WERI-Rb-1 (cell line): ENCODE results near the gene TRIM7.
"Not testable (repeated sequence)": the region's sequence is repeated elsewhere in the genome, so short reads cannot be mapped to it uniquely, and the experiment has no call there.

Source experiments
- DNase-seq: peaks from one replicate; pipeline ENCODE4 v3.0.0-alpha.2; 2020
- H3K27ac ChIP-seq: fragments of 250-450 bp; sonication (Bioruptor Pico); 2 replicates; pipeline ENCODE4 v1.5.1; 2020; ENCODE audit warnings: mild to moderate bottlenecking, moderate library complexity
- H3K27me3 ChIP-seq: fragments of 250-450 bp; sonication (Bioruptor Pico); 2 replicates; pipeline ENCODE4 v1.5.1; 2021; ENCODE audit warnings: mild to moderate bottlenecking, low read depth, moderate library complexity; ENCODE audit not compliant: insufficient read depth, severe bottlenecking
- H3K36me3 ChIP-seq: fragments of 250-450 bp; sonication (Bioruptor Pico); 2 replicates; pipeline ENCODE4 v1.5.1; 2020; ENCODE audit warnings: mild to moderate bottlenecking, moderate library complexity
- H3K4me3 ChIP-seq: 2 replicates; pipeline ENCODE4 v1.5.1; 2011; ENCODE audit warnings: low read depth, mild to moderate bottlenecking, control low read depth, low read length
- H3K9me3 ChIP-seq: fragments of 250-450 bp; sonication (Bioruptor Pico); 2 replicates; pipeline ENCODE4 v1.5.1; 2021; ENCODE audit warnings: mild to moderate bottlenecking, moderate library complexity; ENCODE audit not compliant: severe bottlenecking
- TF ChIP-seq, protein P1 (sequence below): IDR thresholded peaks from 2 replicates; pipeline ENCODE4 v1.5.1; 2011; ENCODE audit warnings: low read depth, mild to moderate bottlenecking, control low read depth, inconsistent platforms, low read length

Gene TRIM7

GRCh38 chr5:181217111-181217802 is 12.3 kb upstream of the TRIM7 start:
- Histone ChIP-seq H3K9me3 (no peaks in the 10 kb centered on the region), H3K36me3 (no peaks in the 10 kb centered on the region), H3K27me3 (no peaks in the 10 kb centered on the region), H3K4me3 (peak overlapping the region; percentile 54), H3K27ac (no peak overlapping the region)
- TF ChIP-seq, protein P1, sequence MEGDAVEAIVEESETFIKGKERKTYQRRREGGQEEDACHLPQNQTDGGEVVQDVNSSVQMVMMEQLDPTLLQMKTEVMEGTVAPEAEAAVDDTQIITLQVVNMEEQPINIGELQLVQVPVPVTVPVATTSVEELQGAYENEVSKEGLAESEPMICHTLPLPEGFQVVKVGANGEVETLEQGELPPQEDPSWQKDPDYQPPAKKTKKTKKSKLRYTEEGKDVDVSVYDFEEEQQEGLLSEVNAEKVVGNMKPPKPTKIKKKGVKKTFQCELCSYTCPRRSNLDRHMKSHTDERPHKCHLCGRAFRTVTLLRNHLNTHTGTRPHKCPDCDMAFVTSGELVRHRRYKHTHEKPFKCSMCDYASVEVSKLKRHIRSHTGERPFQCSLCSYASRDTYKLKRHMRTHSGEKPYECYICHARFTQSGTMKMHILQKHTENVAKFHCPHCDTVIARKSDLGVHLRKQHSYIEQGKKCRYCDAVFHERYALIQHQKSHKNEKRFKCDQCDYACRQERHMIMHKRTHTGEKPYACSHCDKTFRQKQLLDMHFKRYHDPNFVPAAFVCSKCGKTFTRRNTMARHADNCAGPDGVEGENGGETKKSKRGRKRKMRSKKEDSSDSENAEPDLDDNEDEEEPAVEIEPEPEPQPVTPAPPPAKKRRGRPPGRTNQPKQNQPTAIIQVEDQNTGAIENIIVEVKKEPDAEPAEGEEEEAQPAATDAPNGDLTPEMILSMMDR: no peak
- peak; percentile 46 for DNase-seq

DNA sequence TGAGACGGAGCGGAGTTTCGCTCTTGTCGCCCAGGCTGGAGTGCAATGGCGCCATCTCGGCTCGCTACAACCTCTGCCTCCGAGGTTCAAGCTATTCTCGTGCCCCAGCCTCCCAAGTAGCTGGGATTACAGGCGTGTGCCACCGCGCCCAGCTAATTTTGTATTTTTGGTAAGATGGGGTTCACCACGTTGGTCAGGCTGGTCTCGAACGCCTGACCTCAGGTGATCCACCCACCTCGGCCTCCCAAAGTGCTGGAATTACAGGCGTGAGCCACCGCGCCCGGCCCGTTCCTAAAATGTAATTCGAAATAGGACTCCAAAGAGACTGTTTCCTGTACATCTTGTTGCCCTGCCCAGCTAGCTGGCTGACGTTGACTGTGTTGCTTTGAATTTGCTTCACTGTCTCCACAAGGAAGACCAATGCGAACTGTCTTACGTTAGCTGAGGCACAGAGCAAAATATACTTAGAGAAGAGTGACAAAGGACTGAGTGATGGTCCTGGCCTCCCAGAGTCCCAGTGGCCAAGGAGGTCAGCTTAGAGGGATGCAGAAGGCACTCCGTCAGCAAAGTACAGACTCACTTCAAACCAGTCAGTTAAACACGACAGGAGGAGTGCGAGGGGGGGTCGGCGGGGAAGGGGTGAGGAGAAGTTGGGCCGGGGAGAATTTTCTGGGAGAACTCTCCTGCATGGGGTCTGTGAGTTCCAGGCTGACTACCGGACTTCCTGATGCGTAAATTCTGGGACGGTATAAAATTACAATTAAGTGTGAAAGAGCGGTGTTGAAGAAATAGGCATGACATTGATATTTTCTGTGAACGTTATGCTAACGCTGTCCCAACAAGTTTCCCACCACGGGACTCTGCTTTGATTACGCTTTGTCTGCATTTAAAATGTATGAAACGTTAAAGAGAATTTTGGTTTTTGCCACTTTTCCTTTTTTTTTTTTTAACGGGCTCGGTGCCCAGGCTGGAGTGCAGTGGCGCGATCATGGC is 11.3 kb upstream of the TRIM7 start:
- Histone ChIP-seq H3K9me3 (no peaks in the 10 kb centered on the region), H3K27me3 (no peaks in the 10 kb centered on the region), H3K4me3 (peak overlapping the region; percentile 54), H3K36me3 (no peaks in the 10 kb centered on the region), H3K27ac (no peak overlapping the region)
- TF ChIP-seq, protein P1: no peak
- no peak for DNase-seq

GRCh38 chr5:181214249-181214648 is 9.3 kb upstream of the TRIM7 start:
- not testable (repeated sequence) for H3K9me3 ChIP-seq, H3K27ac ChIP-seq, DNase-seq, H3K27me3 ChIP-seq, H3K4me3 ChIP-seq, H3K36me3 ChIP-seq

DNA sequence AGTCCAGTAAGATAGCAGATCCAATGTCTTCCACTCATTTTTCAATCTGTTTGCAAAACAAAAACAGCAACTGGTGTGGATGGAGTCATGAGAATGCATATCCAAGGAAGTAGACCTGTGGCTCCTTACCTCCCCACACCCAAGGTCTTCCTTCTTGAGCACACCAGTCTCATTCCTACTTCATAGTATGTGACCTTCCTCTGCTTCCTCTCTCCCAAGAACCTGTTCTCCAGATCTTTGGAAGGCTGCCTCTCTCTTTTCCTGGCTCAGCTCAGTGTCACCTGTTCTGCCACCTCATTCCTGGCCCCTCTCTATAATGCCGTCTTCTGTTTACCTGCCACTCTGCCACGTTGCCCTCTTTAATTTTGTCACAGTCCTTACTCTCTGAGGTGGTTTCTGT is 7.9 kb upstream of the TRIM7 start:
- Histone ChIP-seq H3K4me3 (no peak overlapping the region), H3K36me3 (no peaks in the 10 kb centered on the region), H3K27ac (no peak overlapping the region), H3K27me3 (no peaks in the 10 kb centered on the region), H3K9me3 (no peaks in the 10 kb centered on the region)
- TF ChIP-seq, protein P1: no peak
- DNase-seq: no peak

DNA sequence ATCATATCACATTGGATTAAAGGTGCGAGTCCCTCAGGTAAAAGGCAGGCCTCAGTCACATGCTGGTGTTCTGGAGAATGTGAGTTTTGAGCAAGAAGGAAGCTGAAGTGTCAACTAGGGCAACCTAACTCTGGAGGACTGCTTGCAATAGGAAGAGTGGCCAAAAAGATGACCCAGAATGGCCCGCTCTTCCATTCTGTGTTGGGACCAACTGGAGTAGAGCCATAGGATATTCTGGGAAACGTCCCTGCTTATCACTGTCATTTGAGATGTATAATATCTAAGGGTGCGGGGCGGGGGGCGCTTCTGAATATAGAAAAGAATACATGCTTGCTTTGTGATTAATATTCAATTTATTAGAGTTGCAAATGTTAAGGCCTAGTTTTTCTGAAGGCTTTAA is 7.1 kb upstream of the TRIM7 start:
- Histone ChIP-seq H3K27ac (no peak overlapping the region), H3K27me3 (no peaks in the 10 kb centered on the region), H3K36me3 (no peaks in the 10 kb centered on the region), H3K9me3 (no peaks in the 10 kb centered on the region), H3K4me3 (no peak overlapping the region)
- DNase-seq: no peak
- TF ChIP-seq, protein P1: no peak

- Histone ChIP-seq H3K4me3 (no peak overlapping the region), H3K36me3 (no peaks in the 10 kb centered on the region), H3K27me3 (no peaks in the 10 kb centered on the region), H3K9me3 (no peaks in the 10 kb centered on the region), H3K27ac (no peak overlapping the region)
- TF ChIP-seq, protein P1: no peak
- DNase-seq: no peak
Observed at GRCh38 chr5:181211208-181211607, 6.2 kb upstream of the TRIM7 start.

GRCh38 chr5:181210698-181211097 is 5.7 kb upstream of the TRIM7 start:
- H3K27ac ChIP-seq, DNase-seq, H3K27me3 ChIP-seq, H3K4me3 ChIP-seq, H3K9me3 ChIP-seq, H3K36me3 ChIP-seq: not testable (repeated sequence)

DNA sequence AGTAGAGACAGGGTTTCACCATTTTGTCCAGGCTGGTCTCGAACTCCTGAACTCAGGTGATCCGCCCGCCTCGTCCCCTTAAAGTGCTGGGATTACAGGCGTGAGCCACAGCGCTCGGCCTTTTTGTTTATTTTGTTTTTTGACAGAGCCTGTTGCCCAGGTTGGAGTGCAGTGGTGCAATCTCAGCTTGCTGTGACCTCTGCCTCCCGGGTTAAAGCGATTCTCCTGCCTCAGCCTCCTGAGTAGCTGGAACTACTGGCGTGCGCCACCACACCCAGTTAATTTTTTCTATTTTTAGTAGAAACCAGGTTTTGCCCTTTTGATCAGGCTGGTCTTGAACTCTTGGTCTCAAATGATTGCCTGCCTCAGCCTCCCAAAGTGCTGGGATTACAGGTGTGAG is 5.2 kb upstream of the TRIM7 start:
- not testable (repeated sequence) for H3K9me3 ChIP-seq, H3K4me3 ChIP-seq, H3K27ac ChIP-seq, H3K27me3 ChIP-seq, H3K36me3 ChIP-seq, DNase-seq

- H3K9me3 ChIP-seq, H3K36me3 ChIP-seq, DNase-seq, H3K27ac ChIP-seq, H3K27me3 ChIP-seq, H3K4me3 ChIP-seq: not testable (repeated sequence)
Observed at GRCh38 chr5:181209006-181209405, 4.0 kb upstream of the TRIM7 start.
